NK-92 (cell line): ENCODE measurements around the gene RHEBL1.
A peak's percentile ranks its signal among the peaks of the same experiment; 100 is the strongest.

Experiments
- DNase-seq: peaks from one replicate; lab custom pipeline; 2025; ENCODE audit not compliant: unreplicated experiment; lab: John Stamatoyannopoulos, UW

RHEBL1 gene

GRCh38 chr12:49069507-49070346, at the start of gene RHEBL1:
TSS of gene RHEBL1 (minus strand) at chr12:49069979. CDS start at chr12:49069785, 194 bp downstream.
- DNase-seq, result peak; percentile 85

- DNase-seq, result no peak
Measured at GRCh38 chr12:49111206-49111605, 41.4 kb upstream of the RHEBL1 start.

- DNase-seq, result peak; percentile 72
Measured at GRCh38 chr12:49110464-49111155, 40.8 kb upstream of the RHEBL1 start, which contains the start of gene LMBR1L. TSS of gene LMBR1L (minus strand) at chr12:49110847. CDS start at chr12:49110555, 292 bp downstream.

- DNase-seq, result no peak
Measured at GRCh38 chr12:49109641-49110463, 40.1 kb upstream of the RHEBL1 start.

GRCh38 chr12:49108958-49109404, 39.2 kb upstream of the RHEBL1 start:
- DNase-seq, result no peak

- DNase-seq, result no peak
Measured at GRCh38 chr12:49105504-49106084, 35.8 kb upstream of the RHEBL1 start.

GRCh38 chr12:49104822-49105221, 35.0 kb upstream of the RHEBL1 start:
- DNase-seq, result no peak

- DNase-seq, result no peak
Measured at GRCh38 chr12:49100380-49100779, 30.6 kb upstream of the RHEBL1 start.

GRCh38 chr12:49098703-49099102, 28.9 kb upstream of the RHEBL1 start:
- DNase-seq, result no peak

- DNase-seq, result no peak
Measured at GRCh38 chr12:49098035-49098451, 28.3 kb upstream of the RHEBL1 start.

GRCh38 chr12:49097381-49097780, 27.6 kb upstream of the RHEBL1 start:
- no peak for DNase-seq

- DNase-seq, result no peak
Measured at GRCh38 chr12:49094975-49095365, 25.2 kb upstream of the RHEBL1 start.

GRCh38 chr12:49094160-49094974, 24.6 kb upstream of the RHEBL1 start, which contains the start of gene DHH:
TSS of gene DHH (minus strand) at chr12:49094801. CDS start at chr12:49094512, 289 bp downstream.
- DNase-seq, result no peak

- DNase-seq, result no peak
Measured at GRCh38 chr12:49093792-49094159, 24.0 kb upstream of the RHEBL1 start.

- no peak for DNase-seq
Measured at GRCh38 chr12:49092816-49093406, 23.1 kb upstream of the RHEBL1 start.

GRCh38 chr12:49092086-49092815, 22.5 kb upstream of the RHEBL1 start:
- DNase-seq, result no peak

- DNase-seq, result no peak
Measured at GRCh38 chr12:49091836-49092085, 22.0 kb upstream of the RHEBL1 start.

- DNase-seq, result no peak
Measured at GRCh38 chr12:49091056-49091835, 21.5 kb upstream of the RHEBL1 start.
